Neural crest cell (in vitro differentiated cells): ENCODE results near the gene C22orf31. TPM values are rescaled to one million over a fixed set of nuclear protein-coding genes. Genes with fewer than 3 reads are reported as not detected.
"Not testable (repeated sequence)": the region's sequence is repeated elsewhere in the genome, so short reads cannot be mapped to it uniquely, and the experiment has no call there.

Source experiments
- DNase-seq: peaks from one replicate; pipeline ENCODE4 v3.0.0; 2021; ENCODE audit warnings: low read depth, mixed read lengths, low spot score
- H3K27ac Mint-ChIP-seq: one replicate; pipeline ENCODE4 v1.8.0; 2021; ENCODE audit warnings: mild to moderate bottlenecking, mixed read lengths; ENCODE audit not compliant: unreplicated experiment
- H3K27me3 Mint-ChIP-seq: 2 replicates; pipeline ENCODE4 v1.8.0; 2021; ENCODE audit warnings: low read depth, mild to moderate bottlenecking, mixed read lengths
- H3K36me3 Mint-ChIP-seq: 2 replicates; pipeline ENCODE4 v1.8.0; 2021; ENCODE audit warnings: low read depth, mild to moderate bottlenecking, mixed read lengths
- H3K4me1 Mint-ChIP-seq: 2 replicates; pipeline ENCODE4 v1.8.0; 2021; ENCODE audit warnings: mixed read lengths
- H3K4me3 Mint-ChIP-seq: one replicate; pipeline ENCODE4 v1.8.0; 2021; ENCODE audit warnings: mild to moderate bottlenecking, mixed read lengths
- H3K9me3 Mint-ChIP-seq: 2 replicates; pipeline ENCODE4 v1.8.0; 2021; ENCODE audit warnings: mixed read lengths
- CTCF ChIP-seq: fragments of 200-600 bp; sonication (generic); conservative IDR thresholded peaks from 2 replicates; pipeline ENCODE4 v1.5.0; 2021; ENCODE audit warnings: antibody characterized with exemption, mild to moderate bottlenecking
- total RNA-seq: library from RNA; stranded (reverse); gene quantifications from 2 replicates; pipeline ENCODE4 v1.2.1, GENCODE V29; 2021

The C22orf31 gene
- total RNA-seq, 1 donor from 2014 or later: not detected

GRCh38 chr22:29088809-29089208, 27.2 kb upstream of the C22orf31 start:
- Mint-ChIP-seq H3K4me1 (peaks cover 7% of the 10 kb centered on the region), H3K27ac (no peak overlapping the region), H3K4me3 (no peak overlapping the region), H3K9me3 (no peaks in the 10 kb centered on the region), H3K27me3 (no peaks in the 10 kb centered on the region), H3K36me3 (no peaks in the 10 kb centered on the region)
- DNase-seq: no peak
- no peak for TF ChIP-seq CTCF

GRCh38 chr22:29087012-29087411, 25.4 kb upstream of the C22orf31 start:
- no peak overlapping the region for H3K27ac Mint-ChIP-seq
- DNase-seq: no peak
- H3K4me3 Mint-ChIP-seq: no peak overlapping the region
- no peak for TF ChIP-seq CTCF
- peaks cover 10% of the 10 kb centered on the region for H3K4me1 Mint-ChIP-seq
- H3K9me3 Mint-ChIP-seq: no peaks in the 10 kb centered on the region
- no peaks in the 10 kb centered on the region for H3K27me3 Mint-ChIP-seq
- no peaks in the 10 kb centered on the region for H3K36me3 Mint-ChIP-seq

GRCh38 chr22:29083933-29084591, 22.4 kb upstream of the C22orf31 start:
- Mint-ChIP-seq H3K36me3 (no peaks in the 10 kb centered on the region), H3K9me3 (no peaks in the 10 kb centered on the region), H3K4me3 (no peak overlapping the region), H3K27ac (no peak overlapping the region), H3K4me1 (peaks cover 13% of the 10 kb centered on the region), H3K27me3 (no peaks in the 10 kb centered on the region)
- no peak for TF ChIP-seq CTCF
- no peak for DNase-seq

- H3K4me3 Mint-ChIP-seq, H3K27ac Mint-ChIP-seq, H3K27me3 Mint-ChIP-seq, DNase-seq, H3K9me3 Mint-ChIP-seq, H3K36me3 Mint-ChIP-seq: not testable (repeated sequence)
- peaks cover 13% of the 10 kb centered on the region for H3K4me1 Mint-ChIP-seq
Measured at GRCh38 chr22:29083576-29083932, 21.9 kb upstream of the C22orf31 start.

GRCh38 chr22:29082826-29083545, 21.4 kb upstream of the C22orf31 start:
- DNase-seq: no peak
- Mint-ChIP-seq H3K9me3 (no peaks in the 10 kb centered on the region), H3K4me3 (no peak overlapping the region), H3K27ac (no peak overlapping the region), H3K27me3 (no peaks in the 10 kb centered on the region), H3K36me3 (no peaks in the 10 kb centered on the region), H3K4me1 (peaks cover 13% of the 10 kb centered on the region)
- TF ChIP-seq CTCF: no peak

- Mint-ChIP-seq H3K4me3 (no peak overlapping the region), H3K9me3 (no peaks in the 10 kb centered on the region), H3K27me3 (no peaks in the 10 kb centered on the region), H3K36me3 (no peaks in the 10 kb centered on the region), H3K4me1 (peaks cover 13% of the 10 kb centered on the region), H3K27ac (no peak overlapping the region)
- no peak for DNase-seq
- TF ChIP-seq CTCF: no peak
Measured at GRCh38 chr22:29081517-29082236, 20.0 kb upstream of the C22orf31 start.
